Mucosa of gallbladder (tissue), 1 donor: ENCODE measurements around the gene PSME3. TPM values are rescaled to one million over a fixed set of nuclear protein-coding genes. Genes with fewer than 3 reads are reported as not detected.
A peak's percentile ranks its signal among the peaks of the same experiment; 100 is the strongest.
"Not testable (repeated sequence)": the region's sequence is repeated elsewhere in the genome, so short reads cannot be mapped to it uniquely, and the experiment has no call there.

Source experiments
- DNase-seq: peaks from one replicate; pipeline ENCODE4 v3.0.0-alpha.2; 2020; ENCODE audit warnings: low spot score
- total RNA-seq: library from RNA; stranded (reverse); gene quantifications from one replicate; pipeline ENCODE4 v1.2.1, GENCODE V29; 2021
- donor health status: DM: no; HTN: no; CAD: no.

The PSME3 gene
- total RNA-seq, 1 donor from 2014 or later, result 88.5 TPM

DNA sequence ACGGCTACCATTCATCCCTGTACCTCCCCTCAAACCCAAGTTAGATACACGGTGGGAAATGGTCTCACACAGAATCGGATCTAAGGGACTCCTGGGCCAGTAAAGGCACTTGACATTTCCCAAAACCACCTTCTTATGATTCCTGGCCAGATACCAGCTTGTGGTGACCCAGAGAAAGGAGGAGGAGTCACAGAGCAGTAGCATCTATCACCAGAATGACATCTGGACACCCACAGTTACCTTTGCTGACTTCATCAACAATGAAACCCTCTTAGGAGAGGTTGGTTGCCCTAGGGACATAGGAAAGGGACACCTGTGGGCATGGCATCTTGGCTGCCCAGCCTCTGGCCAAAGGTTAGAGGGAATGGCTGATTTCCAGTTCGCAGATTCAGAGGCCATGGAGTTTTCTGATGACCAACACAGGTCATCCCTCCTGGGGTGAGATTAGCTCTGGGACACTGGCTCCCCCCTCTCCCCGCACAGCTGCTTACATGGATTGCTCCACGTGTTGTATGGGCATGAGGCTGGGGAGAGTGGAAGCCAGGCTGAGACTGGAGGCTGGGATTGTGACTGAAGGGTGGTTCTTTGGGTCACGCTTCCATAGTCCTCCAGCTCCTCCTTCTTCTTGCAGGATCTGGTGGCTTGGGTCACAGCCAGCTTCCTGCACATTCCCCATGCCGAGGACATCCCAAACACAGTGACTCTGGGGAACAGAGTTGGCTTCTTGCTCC is 16.4 kb downstream of the PSME3 start:
- no peak for DNase-seq

GRCh38 chr17:42850954-42851353 is 17.8 kb downstream of the PSME3 start, which contains the start of gene AOC3:
Gene AOC3 (plus strand): TSS chr17:42851199. CDS start chr17:42851344, 145 bp downstream.
- peak; percentile 26 for DNase-seq

- not testable (repeated sequence) for DNase-seq
Measured at GRCh38 chr17:42851371-42852240, 18.4 kb downstream of the PSME3 start.

- no peak for DNase-seq
Measured at GRCh38 chr17:42852351-42852750, 19.2 kb downstream of the PSME3 start.

DNA sequence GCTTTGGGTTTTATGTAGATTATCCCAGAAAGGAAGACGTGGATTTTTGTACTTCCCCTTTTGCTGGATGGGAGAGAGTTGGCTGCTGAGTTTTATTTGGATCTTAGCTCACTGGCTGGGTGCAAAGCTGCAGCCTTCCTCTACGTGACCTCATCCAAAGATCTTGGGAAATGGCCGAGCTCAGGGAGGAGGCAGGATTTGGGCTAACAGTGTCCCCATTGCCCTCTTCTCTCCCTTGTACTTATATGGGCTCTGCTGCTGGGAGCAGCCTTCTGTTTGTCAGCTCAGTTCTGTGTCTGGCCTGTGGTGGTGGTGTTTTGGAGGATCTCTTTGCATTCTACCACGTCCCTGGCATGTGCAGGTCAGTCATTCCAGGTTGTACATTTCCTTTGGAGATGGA is 19.8 kb downstream of the PSME3 start:
- peak; percentile 21 for DNase-seq

- no peak for DNase-seq
Measured at GRCh38 chr17:42853597-42853967, 20.4 kb downstream of the PSME3 start.

GRCh38 chr17:42853968-42854790 is 21.0 kb downstream of the PSME3 start:
- no peak for DNase-seq

GRCh38 chr17:42855048-42855596 is 21.9 kb downstream of the PSME3 start:
- DNase-seq, result no peak

DNA sequence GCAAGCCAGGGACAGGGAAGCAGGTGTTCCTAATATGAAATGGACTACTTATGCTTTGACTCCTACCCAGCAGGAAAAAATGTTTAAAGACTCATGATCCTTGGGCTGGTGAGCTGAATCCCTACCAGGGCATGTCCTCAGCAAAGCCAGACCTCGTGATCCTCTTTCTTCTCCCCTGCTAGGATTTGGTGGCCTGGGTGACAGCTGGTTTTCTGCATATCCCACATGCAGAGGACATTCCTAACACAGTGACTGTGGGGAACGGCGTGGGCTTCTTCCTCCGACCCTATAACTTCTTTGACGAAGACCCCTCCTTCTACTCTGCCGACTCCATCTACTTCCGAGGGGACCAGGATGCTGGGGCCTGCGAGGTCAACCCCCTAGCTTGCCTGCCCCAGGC is 22.9 kb downstream of the PSME3 start:
- not testable (repeated sequence) for DNase-seq

DNA sequence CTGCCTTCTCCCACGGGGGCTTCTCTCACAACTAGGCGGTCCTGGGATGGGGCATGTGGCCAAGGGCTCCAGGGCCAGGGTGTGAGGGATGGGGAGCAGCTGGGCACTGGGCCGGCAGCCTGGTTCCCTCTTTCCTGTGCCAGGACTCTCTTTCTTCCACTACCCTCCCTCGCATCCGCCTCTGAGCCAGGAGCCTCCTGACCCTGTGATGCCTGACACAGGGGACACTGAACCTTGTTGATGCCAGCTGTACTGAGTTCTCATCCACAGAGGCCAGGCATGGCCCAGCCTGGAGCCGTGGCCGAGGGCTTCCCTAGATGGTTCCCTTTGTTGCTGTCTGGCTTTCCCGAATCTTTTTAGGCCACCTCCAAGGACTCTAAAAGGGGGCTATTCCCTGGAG is 23.3 kb downstream of the PSME3 start:
- DNase-seq, result not testable (repeated sequence)

- no peak for DNase-seq
Measured at GRCh38 chr17:42857389-42857788, 24.2 kb downstream of the PSME3 start.

DNA sequence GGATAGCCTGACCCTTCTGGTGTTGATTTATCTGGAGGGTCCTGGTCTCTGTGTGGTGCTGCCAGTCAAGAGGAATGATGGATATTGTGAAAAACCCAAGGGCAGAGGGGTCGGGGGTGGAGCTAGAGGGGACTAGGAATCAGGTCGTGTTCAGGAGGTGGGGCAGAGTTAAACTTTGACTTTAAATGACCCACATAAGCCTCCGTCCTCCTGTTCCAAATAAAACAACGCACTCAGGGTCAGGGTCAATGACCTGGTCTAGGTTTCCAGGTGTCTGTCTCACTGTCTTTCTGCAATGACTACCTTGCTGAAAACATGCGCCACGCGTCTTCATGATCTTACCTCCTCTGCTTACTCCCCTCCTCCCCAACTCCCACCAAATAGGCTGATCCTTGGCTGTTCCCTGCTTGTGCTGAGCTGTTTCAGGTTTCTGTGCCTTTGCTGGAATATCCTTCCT is 32.5 kb downstream of the PSME3 start:
- no peak for DNase-seq

DNA sequence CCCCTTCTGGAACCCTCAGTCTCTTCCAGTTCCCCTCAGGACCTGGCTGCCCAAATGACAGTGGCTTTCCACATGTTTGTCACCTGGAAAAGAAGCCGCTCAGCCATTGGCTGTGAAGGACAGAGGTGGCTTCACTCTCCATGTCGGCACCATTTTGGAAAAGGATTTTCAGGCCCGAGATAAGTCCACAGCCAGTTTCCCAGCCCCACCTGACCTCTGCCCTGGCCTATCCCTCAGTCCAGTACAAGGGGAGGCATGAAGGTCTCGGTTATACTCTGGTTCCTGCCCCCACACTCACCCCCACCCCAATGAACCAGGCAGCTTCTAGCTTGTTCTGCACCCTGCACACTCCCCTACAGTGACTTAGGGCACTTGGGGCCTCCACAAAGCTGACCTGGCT is 33.0 kb downstream of the PSME3 start:
- DNase-seq, result no peak

DNA sequence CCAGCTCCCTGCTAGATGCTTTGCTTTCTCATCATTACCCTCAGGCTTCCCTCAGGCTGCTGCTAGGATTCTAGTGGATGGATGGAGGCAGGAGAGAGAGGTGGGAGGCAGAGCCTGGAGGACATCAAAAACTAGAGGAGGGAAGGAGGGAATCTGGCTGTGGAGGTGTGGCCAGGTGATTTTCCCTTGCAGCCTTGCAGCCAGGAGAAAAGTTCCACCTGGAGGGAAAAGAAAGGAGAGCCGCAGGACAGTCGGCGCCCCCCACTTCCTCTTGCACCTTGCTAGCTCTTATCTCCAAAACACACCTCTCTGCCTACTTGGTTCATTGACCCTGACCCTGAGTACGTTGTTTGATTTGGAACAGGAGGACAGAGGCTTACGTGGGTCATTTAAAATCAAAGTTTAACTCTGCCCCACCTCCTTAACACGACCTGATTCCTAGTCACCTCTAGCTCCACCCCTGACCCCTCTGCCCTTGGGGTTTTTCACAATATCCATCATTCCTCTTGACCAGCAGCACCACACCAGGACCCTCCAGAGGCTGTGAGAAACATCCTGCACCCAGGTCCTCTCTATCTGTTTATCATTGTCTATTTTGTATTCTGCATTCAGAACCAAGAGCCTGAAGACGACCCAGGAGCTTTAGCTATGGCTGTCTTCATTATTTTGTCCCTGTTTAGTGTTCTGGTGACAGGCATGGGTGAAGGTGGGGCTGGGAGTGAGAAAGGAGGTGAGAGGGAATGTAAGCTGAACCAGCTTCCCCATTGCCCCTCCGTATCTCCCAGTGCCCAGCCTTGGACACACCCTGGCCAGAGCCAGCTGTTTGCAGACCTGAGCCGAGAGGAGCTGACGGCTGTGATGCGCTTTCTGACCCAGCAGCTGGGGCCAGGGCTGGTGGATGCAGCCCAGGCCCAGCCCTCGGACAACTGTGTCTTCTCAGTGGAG is 33.7 kb downstream of the PSME3 start:
- no peak for DNase-seq

- DNase-seq, result not testable (repeated sequence)
Measured at GRCh38 chr17:42867694-42868261, 34.6 kb downstream of the PSME3 start.

- DNase-seq, result no peak
Measured at GRCh38 chr17:42868338-42868737, 35.1 kb downstream of the PSME3 start.

GRCh38 chr17:42871647-42872046 is 38.5 kb downstream of the PSME3 start:
- DNase-seq, result no peak

DNA sequence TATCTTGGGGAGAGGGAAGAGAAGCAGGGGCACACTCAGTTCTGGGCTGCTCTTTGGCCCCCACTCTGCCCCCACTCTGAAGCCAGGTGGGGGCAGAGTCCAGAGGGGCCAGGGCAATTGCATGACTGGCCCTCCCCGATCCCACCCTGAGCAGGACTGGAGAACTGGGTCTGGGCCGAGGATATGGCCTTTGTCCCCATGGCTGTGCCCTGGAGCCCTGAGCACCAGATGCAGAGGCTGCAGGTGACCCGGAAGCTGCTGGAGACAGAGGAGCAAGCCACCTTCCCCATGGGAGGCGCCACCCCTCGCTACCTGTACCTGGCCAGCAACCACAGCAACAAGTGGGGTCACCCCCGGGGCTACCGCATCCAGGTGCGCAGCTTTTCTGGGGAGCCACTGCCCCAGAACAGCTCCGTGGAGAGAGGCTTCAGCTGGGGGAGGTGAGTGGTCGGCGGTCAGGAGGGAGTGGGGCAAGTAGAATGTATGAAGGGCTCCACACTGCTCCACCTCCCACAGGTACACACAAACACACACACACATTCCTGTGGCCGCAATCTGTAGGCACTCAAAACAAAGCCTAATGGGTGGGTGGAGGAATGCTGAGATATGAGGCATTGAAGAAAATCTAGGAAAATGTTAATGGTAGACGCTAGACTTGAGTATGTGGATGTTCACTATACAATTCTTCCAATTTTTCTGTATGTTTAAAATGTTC is 39.2 kb downstream of the PSME3 start:
- no peak for DNase-seq

GRCh38 chr17:42873315-42873714 is 40.1 kb downstream of the PSME3 start:
- DNase-seq, result no peak
